Measurements from ENCODE around the gene PSMD1. TPM values are rescaled to one million over a fixed set of nuclear protein-coding genes. Genes with fewer than 3 reads are reported as not detected.

Gene PSMD1
- total and polyA plus RNA-seq, 2 of the 8 experiments (the other 6 are each of a cell fraction or from before 2014, with no cell fraction given), result 179 to 272 TPM

- Histone ChIP-seq H3K4me1 (replicated peaks in 1 of 4; ENCODE audit: control insufficient read depth in 3 of 4, insufficient read depth in 4 of 4, low read length in 3 of 4) (peaks cover 3 to 8% (median 6%) of the 10 kb centered on the region in 4 experiments; a peak in 6 of 7 replicates), H3K9me3 (ENCODE audit: insufficient read depth in 2 of 2, low read depth in 1 of 2, low read length in 1 of 2) (no peaks in the 10 kb centered on the region), H4K8ac (ENCODE audit: extremely low read depth, insufficient read depth, low read length) (no peak overlapping the region), H3K23ac (ENCODE audit: insufficient read length) (no peak overlapping the region), H4K5ac (ENCODE audit: insufficient read length, low read depth, low read length) (no peak overlapping the region), H2BK15ac (ENCODE audit: low read length) (no peak overlapping the region), H3K4ac (replicated peaks; ENCODE audit: insufficient read length, low read depth, low read length) (no peak overlapping the region), H2BK120ac (replicated peaks; ENCODE audit: low read depth, low read length) (no peak overlapping the region), H2AK5ac (ENCODE audit: low read depth, low read length) (no peak overlapping the region), H3K27me3 (replicated peaks in 1 of 4; ENCODE audit: control insufficient read depth in 3 of 4, extremely low read depth in 1 of 4, insufficient read depth in 3 of 4, low read length in 3 of 4) (no peaks in the 10 kb centered on the region), H3K4me3 (ENCODE audit: extremely low read depth in 1 of 4, insufficient read depth in 2 of 4, low read depth in 3 of 4, low read length in 4 of 4) (no peak overlapping the region), H2BK20ac (ENCODE audit: low read length) (no peak overlapping the region), H3K14ac (ENCODE audit: insufficient read length) (no peak overlapping the region), H3K79me2 (ENCODE audit: control insufficient read depth in 1 of 2, insufficient read depth in 2 of 2, low read length in 2 of 2) (no peaks in the 10 kb centered on the region), H4K20me1 (replicated peaks in 1 of 2; ENCODE audit: control insufficient read depth in 1 of 2, insufficient read depth in 2 of 2, low read length in 2 of 2) (no peaks in the 10 kb centered on the region), H3K18ac (ENCODE audit: extremely low read depth, low read length) (no peak overlapping the region), H3K4me2 (ENCODE audit: insufficient read depth in 1 of 2, low read depth in 2 of 2, low read length in 2 of 2) (no peak overlapping the region), H3K27ac (ENCODE audit: low read depth, low read length) (no peak overlapping the region), H3K23me2 (ENCODE audit: low read depth, low read length) (no peaks in the 10 kb centered on the region), H2BK5ac (ENCODE audit: low read depth, low read length) (no peak overlapping the region), H3K9ac (replicated peaks in 1 of 4; ENCODE audit: extremely low read depth in 1 of 4, low read depth in 3 of 4, low read length in 3 of 4) (no peak overlapping the region), H3K56ac (replicated peaks; ENCODE audit: insufficient read length, low read depth, low read length) (no peak overlapping the region), H2BK12ac (ENCODE audit: low read depth, low read length) (no peak overlapping the region), H3K36me3 (ENCODE audit: control insufficient read depth in 2 of 4, insufficient read depth in 4 of 4, low read length in 3 of 4) (peaks cover 0 to 15% (median 4%) of the 10 kb centered on the region in 4 experiments; a peak in 4 of 8 replicates), H2AFZ (ENCODE audit: low read length) (no peak overlapping the region), H3K79me1 (ENCODE audit: low read depth, low read length) (no peaks in the 10 kb centered on the region), H4K91ac (replicated peaks; ENCODE audit: insufficient read length, low read length) (no peak overlapping the region)
- ChIA-PET CTCF (ENCODE audit: partially characterized antibody) (interaction anchor here (1.0 to 1.3 kb wide), 2 partner anchors 13 to 74 kb away, joined by 3 read pairs; no protein-coding TSS in a partner anchor), POLR2A (ENCODE audit: partially characterized antibody) (interaction anchor here (0.7 kb wide), 1 partner anchor 13 kb away, joined by 3 read pairs; no protein-coding TSS in a partner anchor)
- no peak for TF ChIP-seq SIRT6 (IDR thresholded peaks at IDR 0.05; ENCODE audit: low read length)
- TF ChIP-seq CBX8 (IDR thresholded peaks at IDR 0.05; ENCODE audit: borderline replicate concordance, low read depth, low read length), result no peak
- TF ChIP-seq TCF12 (IDR thresholded peaks at IDR 0.05; ENCODE audit: low read depth, low read length), result no peak
- no peak for TF ChIP-seq POLR2AphosphoS5 (IDR thresholded peaks at IDR 0.05; ENCODE audit: low read depth, low read length)
- no peak for TF ChIP-seq TAF7 (optimal IDR thresholded peaks at IDR 0.05; ENCODE audit: borderline replicate concordance, low read depth, low read length)
- no peak for TF ChIP-seq ATF2 (IDR thresholded peaks at IDR 0.05; ENCODE audit: low read length)
- 90% methylated on average over 11 of the region's 11 CpGs; no CpG with 5 or more reads in 1 of the 2 experiments for WGBS, 2 experiments (ENCODE audit: extremely low coverage in 1 of 2, insufficient coverage in 1 of 2, insufficient read length in 1 of 2, insufficient replicate concordance in 2 of 2, low coverage in 1 of 2, low lambda C conversion rate in 2 of 2, missing lambda C conversion rate in 1 of 2)
- DNase-seq (ENCODE audit: low read depth in 1 of 2, low spot score in 2 of 2) (no peak), FAIRE-seq (no peak)
These were observed 120.7 kb downstream of the PSMD1 start for GRCh38 chr2:231177156-231178025.
